Lower leg skin (tissue), 3 donors: Measurements from ENCODE around the gene DCAF11.

Experiments
- CTCF ChIP-seq, 3 donors: fragments of 450-650 bp; IDR thresholded peaks; one replicate each; pipeline ENCODE4 v1.5.1; 2016; ENCODE audit warnings: antibody characterized with exemption in 3 of 3, mild to moderate bottlenecking in 3 of 3, moderate library complexity in 2 of 3
- POLR2A ChIP-seq, 2 donors: fragments of 450-650 bp; IDR thresholded peaks; one replicate each; pipeline ENCODE4 v1.6.1; 2016 to 2017; ENCODE audit warnings: antibody characterized with exemption in 2 of 2, mild to moderate bottlenecking in 1 of 2, moderate library complexity in 1 of 2

GRCh38 chr14:24076302-24076601, 38.3 kb upstream of the DCAF11 start:
- TF ChIP-seq CTCF (IDR thresholded peaks at IDR 0.05) (no peak), POLR2A (IDR thresholded peaks at IDR 0.05) (no peak)
